Endothelial cell of umbilical vein (primary cell): Measurements from ENCODE around the gene FHIT. TPM values are rescaled to one million over a fixed set of nuclear protein-coding genes. Genes with fewer than 3 reads are reported as not detected.

Source experiments
- BruUV-seq: library from RNA; stranded (reverse); fragments of 400-500 nt; replicated peaks from 2 replicates; lab custom pipeline; 2021; lab: Mats Ljungman, UMichigan
- CTCF ChIA-PET: fragments of 300-600, 350-600 bp; sonication (Branson Sonifier 250); formaldehyde crosslinking; loops from one replicate; lab custom pipeline; 2021; ENCODE audit warnings: antibody characterized with exemption, inconsistent platforms; lab: Charles Lee
- POLR2A ChIA-PET: fragments of 300-600, 350-600 bp; sonication (Branson Sonifier 250); formaldehyde crosslinking; loops from one replicate; lab custom pipeline; 2021; ENCODE audit warnings: antibody characterized with exemption, inconsistent platforms; lab: Charles Lee
- DNase-seq: peaks from one replicate; pipeline ENCODE4 v3.0.0-alpha.2; 2011; ENCODE audit warnings: low read depth, low spot score
- FAIRE-seq: peaks from 2 replicates; lab custom pipeline; 2011; peaks lifted over from hg19 to GRCh38; lab: Jason Lieb, UNC
- H2AFZ ChIP-seq: 2 replicates; pipeline ENCODE4 v1.6.0; 2012; ENCODE audit warnings: low read depth, low read length, control low read depth, inconsistent platforms
- H3K27ac ChIP-seq: 2 replicates; pipeline ENCODE4 v1.5.1; 2011; ENCODE audit warnings: low read depth, mild to moderate bottlenecking, control low read depth, low read length, moderate library complexity; ENCODE audit not compliant: insufficient read depth
- H3K27me3 ChIP-seq, 2 experiments: 2 replicates each; pipeline versions ENCODE4 v1.6.0 to v1.6.1; 2011; ENCODE audit warnings: low read length in 2 of 2, mixed read lengths in 1 of 2; ENCODE audit not compliant: control insufficient read depth in 2 of 2, insufficient read depth in 2 of 2
- H3K36me3 ChIP-seq, 2 experiments: 2 replicates in 1 of 2; 3 replicates in 1 of 2; pipeline ENCODE4 v1.5.1; 2011; ENCODE audit warnings: low read length in 2 of 2, mild to moderate bottlenecking in 1 of 2, moderate library complexity in 1 of 2; ENCODE audit not compliant: control insufficient read depth in 2 of 2, insufficient read depth in 2 of 2; ENCODE audit errors: extremely low read depth in 1 of 2
- H3K4me1 ChIP-seq: 3 replicates; pipeline ENCODE4 v1.5.1; 2011; ENCODE audit warnings: mild to moderate bottlenecking, low read length; ENCODE audit not compliant: control insufficient read depth, insufficient read depth; ENCODE audit errors: extremely low read depth
- H3K4me2 ChIP-seq: 2 replicates; pipeline ENCODE4 v1.6.1; 2011; ENCODE audit warnings: low read length, control low read depth, mixed read lengths; ENCODE audit not compliant: insufficient read depth
- H3K4me3 ChIP-seq, 3 experiments: fragments of 200-600 bp in 1 of 3; sonication (generic), shearing (Covaris generic) in 1 of 3; replicated peaks in 1 of 3; 2 replicates each; pipeline ENCODE4 v1.5.1; 2011 to 2016; ENCODE audit warnings: control low read depth in 3 of 3, low read length in 3 of 3, mild to moderate bottlenecking in 2 of 3, inconsistent platforms in 1 of 3, low read depth in 1 of 3, moderate library complexity in 1 of 3; ENCODE audit not compliant: insufficient read depth in 1 of 3
- H3K79me2 ChIP-seq: 2 replicates; pipeline ENCODE4 v1.6.0; 2012; ENCODE audit warnings: low read length, inconsistent platforms; ENCODE audit not compliant: control insufficient read depth, insufficient read depth
- H3K9ac ChIP-seq: replicated peaks from 2 replicates; pipeline ENCODE3; 2011; ENCODE audit warnings: low read length, control low read depth; ENCODE audit not compliant: insufficient read depth; ENCODE audit errors: extremely low read depth
- H3K9me1 ChIP-seq: replicated peaks from 3 replicates; pipeline ENCODE4 v1.6.0; 2011; ENCODE audit warnings: mild to moderate bottlenecking, low read length; ENCODE audit not compliant: control insufficient read depth, insufficient read depth; ENCODE audit errors: extremely low read depth
- H3K9me3 ChIP-seq: replicated peaks from 2 replicates; pipeline ENCODE4 v1.5.1; 2012; ENCODE audit warnings: low read length, inconsistent platforms; ENCODE audit not compliant: control insufficient read depth, insufficient read depth
- H4K20me1 ChIP-seq: replicated peaks from 2 replicates; pipeline ENCODE3; 2011; ENCODE audit warnings: mild to moderate bottlenecking, low read length; ENCODE audit not compliant: control insufficient read depth, insufficient read depth; ENCODE audit errors: extremely low read depth
- EZH2 ChIP-seq: IDR thresholded peaks from 2 replicates; pipeline ENCODE4 v1.6.1; 2012; ENCODE audit warnings: borderline replicate concordance, low read depth, mild to moderate bottlenecking, moderate library complexity, low read length, inconsistent platforms; ENCODE audit not compliant: severe bottlenecking
- FOS ChIP-seq: IDR thresholded peaks from 2 replicates; pipeline ENCODE4 v1.6.1; 2011; ENCODE audit warnings: mild to moderate bottlenecking, low read length, moderate library complexity, borderline replicate concordance; ENCODE audit not compliant: insufficient read depth
- GATA2 ChIP-seq: IDR thresholded peaks from 2 replicates; pipeline ENCODE4 v1.7.0; 2011; ENCODE audit warnings: low read depth, mild to moderate bottlenecking, moderate library complexity, mixed read lengths, low read length; ENCODE audit not compliant: insufficient read length, insufficient read depth
- JUN ChIP-seq: IDR thresholded peaks from 2 replicates; pipeline ENCODE4 v1.6.1; 2011; ENCODE audit warnings: borderline replicate concordance, low read depth; ENCODE audit not compliant: insufficient read length, insufficient read depth
- MYC ChIP-seq: IDR thresholded peaks from one replicate; pipeline ENCODE4 v1.6.1; 2011; ENCODE audit warnings: mild to moderate bottlenecking, low read depth, low read length
- POLR2A ChIP-seq: IDR thresholded peaks from 2 replicates; pipeline ENCODE4 v1.6.1; 2012; ENCODE audit warnings: low read depth, mild to moderate bottlenecking, control low read depth, low read length
- POLR2AphosphoS5 ChIP-seq: IDR thresholded peaks from 2 replicates; pipeline ENCODE4 v1.6.1; 2012; ENCODE audit warnings: low read depth, mild to moderate bottlenecking, control low read depth, low read length, moderate library complexity; ENCODE audit not compliant: insufficient read depth
- dilution Hi-C: fragments of 300-500 bp; cut with MboI; formaldehyde crosslinking; loops from one replicate; pipeline ENCODE4 v1.15.0; 2019; ENCODE audit warnings: low sequenced_read_pairs; ENCODE audit not compliant: extremely low pct_ligation_motif_present
- intact Hi-C: fragments of 100-400 bp; cut with micrococcal nuclease; formaldehyde crosslinking; loops from one replicate; pipeline ENCODE4 v1.10.0; 2022
- polyA plus RNA-seq, 4 experiments: library from polyadenylated mRNA; depleted of rRNA in 3 of 4; stranded (reverse) in 3 of 4; unstranded in 1 of 4; fragments of >200 nt; gene quantifications; 2 replicates each; pipeline versions ENCODE4 v1.2.1 to v1.2.3, GENCODE V29; 2011 to 2012; ENCODE audit warnings: missing spikeins in 1 of 4
- total RNA-seq: library from RNA; stranded (reverse); gene quantifications from 2 replicates; pipeline ENCODE4 v1.2.3, GENCODE V29; 2021
- TF ChIP-seq, protein P1 (sequence below): IDR thresholded peaks from 2 replicates; pipeline ENCODE4 v1.6.1; 2011; ENCODE audit not compliant: insufficient read depth, insufficient read length
- TF ChIP-seq, protein P2 (sequence below), 2 donors: IDR thresholded peaks; 1 replicate in 1 of 2; 2 replicates in 1 of 2; pipeline ENCODE4 v1.5.1; 2011; ENCODE audit warnings: low read length in 2 of 2, mild to moderate bottlenecking in 2 of 2, moderate library complexity in 2 of 2, control low read depth in 1 of 2, inconsistent platforms in 1 of 2, low read depth in 1 of 2; ENCODE audit not compliant: insufficient read depth in 1 of 2; ENCODE audit errors: extremely low read depth in 1 of 2

Gene FHIT
- total and polyA plus RNA-seq, 2 donors (not counting 3 experiments of a cell fraction or from before 2014, with no cell fraction given), result 0.47 to 2.2 TPM

DNA sequence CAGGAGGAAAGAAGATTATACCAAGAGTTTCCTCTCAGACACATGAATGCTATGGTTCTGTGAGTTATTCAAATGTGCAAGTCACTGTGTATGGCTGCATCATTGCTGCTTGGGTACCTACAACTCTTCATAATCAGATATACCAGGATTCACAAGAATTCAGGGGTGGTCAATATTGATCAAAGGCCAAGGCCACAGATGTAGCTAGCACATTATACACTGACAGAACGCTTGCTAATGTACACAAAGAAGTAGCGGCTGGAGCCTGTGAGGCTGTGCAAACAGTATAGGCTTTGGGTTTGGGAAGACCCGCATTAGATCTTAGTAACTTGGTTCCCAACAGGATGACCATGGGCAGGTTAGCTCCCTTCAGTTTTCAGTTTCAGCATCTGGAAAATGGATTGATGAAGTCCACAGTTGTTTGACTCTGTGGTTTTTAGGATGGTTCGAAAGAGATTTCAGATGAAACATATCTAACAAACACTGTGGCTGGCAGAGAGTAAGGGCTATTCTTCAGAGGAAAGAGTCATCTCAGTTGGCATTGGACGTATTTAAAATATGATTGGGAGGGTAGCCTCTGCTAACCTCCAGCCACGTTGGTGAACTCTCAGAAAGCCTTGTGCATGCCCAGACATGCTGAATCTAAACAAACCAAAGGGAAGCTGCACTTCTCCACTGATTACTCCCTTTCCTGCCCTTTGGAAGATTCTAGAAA is 1452.7 kb downstream of the FHIT start:
- H3K9me1 ChIP-seq, result no peaks in the 10 kb centered on the region
- ChIA-PET POLR2A (no interaction called here), CTCF (no interaction called here)
- H3K79me2 ChIP-seq, result no peaks in the 10 kb centered on the region
- H3K9me3 ChIP-seq, result no peaks in the 10 kb centered on the region
- H3K27me3 ChIP-seq, result no peaks in the 10 kb centered on the region
- no peak for DNase-seq
- H4K20me1 ChIP-seq, result no peaks in the 10 kb centered on the region
- dilution Hi-C loops (no loop called here), intact Hi-C loops (no loop called here)
- FAIRE-seq, result no peak
- no peaks in the 10 kb centered on the region for H3K36me3 ChIP-seq
- TF ChIP-seq, protein P1, sequence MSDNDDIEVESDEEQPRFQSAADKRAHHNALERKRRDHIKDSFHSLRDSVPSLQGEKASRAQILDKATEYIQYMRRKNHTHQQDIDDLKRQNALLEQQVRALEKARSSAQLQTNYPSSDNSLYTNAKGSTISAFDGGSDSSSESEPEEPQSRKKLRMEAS, result no peak
- H3K4me1 ChIP-seq, result no peaks in the 10 kb centered on the region
- no peak overlapping the region for H2AFZ ChIP-seq
- H3K27ac ChIP-seq, result no peak overlapping the region
- no peak overlapping the region for H3K4me3 ChIP-seq
- no TSS peak for BruUV-seq
- H3K9ac ChIP-seq, result no peak overlapping the region
- H3K4me2 ChIP-seq, result no peak overlapping the region

DNA sequence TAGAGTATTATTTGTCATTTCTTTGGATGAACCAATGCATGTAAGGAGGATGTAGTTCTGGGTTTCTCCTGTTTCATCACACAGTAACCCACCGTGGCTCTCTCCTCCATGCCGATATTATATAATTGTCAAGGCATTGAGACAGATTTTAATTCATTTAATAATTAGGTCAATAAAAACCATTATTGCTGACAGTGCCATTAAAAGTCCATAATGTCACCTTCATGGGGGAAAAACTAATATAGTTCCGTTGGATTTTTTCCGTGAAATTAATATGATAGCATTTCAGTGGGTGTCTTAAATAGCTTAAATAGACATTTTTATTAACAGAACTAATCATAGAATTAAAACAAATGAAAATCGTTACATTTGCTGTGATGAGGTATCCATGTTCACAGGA is 1453.7 kb downstream of the FHIT start:
- DNase-seq (no peak), FAIRE-seq (no peak)
- CTCF ChIA-PET, result no interaction called here
- Histone ChIP-seq H4K20me1 (no peaks in the 10 kb centered on the region), H3K79me2 (no peaks in the 10 kb centered on the region), H3K4me1 (no peaks in the 10 kb centered on the region), H2AFZ (no peak overlapping the region), H3K4me2 (no peak overlapping the region), H3K9me3 (no peaks in the 10 kb centered on the region), H3K27me3 (no peaks in the 10 kb centered on the region), H3K36me3 (no peaks in the 10 kb centered on the region), H3K9me1 (no peaks in the 10 kb centered on the region), H3K9ac (no peak overlapping the region), H3K27ac (no peak overlapping the region), H3K4me3 (no peak overlapping the region)
- dilution Hi-C loops, result no loop called here
- POLR2A ChIA-PET, result no interaction called here
- TF ChIP-seq POLR2A (no peak), MYC (no peak), JUN (no peak), EZH2 (no peak), FOS (no peak), GATA2 (no peak), POLR2AphosphoS5 (no peak)
- TF ChIP-seq, protein P2, sequence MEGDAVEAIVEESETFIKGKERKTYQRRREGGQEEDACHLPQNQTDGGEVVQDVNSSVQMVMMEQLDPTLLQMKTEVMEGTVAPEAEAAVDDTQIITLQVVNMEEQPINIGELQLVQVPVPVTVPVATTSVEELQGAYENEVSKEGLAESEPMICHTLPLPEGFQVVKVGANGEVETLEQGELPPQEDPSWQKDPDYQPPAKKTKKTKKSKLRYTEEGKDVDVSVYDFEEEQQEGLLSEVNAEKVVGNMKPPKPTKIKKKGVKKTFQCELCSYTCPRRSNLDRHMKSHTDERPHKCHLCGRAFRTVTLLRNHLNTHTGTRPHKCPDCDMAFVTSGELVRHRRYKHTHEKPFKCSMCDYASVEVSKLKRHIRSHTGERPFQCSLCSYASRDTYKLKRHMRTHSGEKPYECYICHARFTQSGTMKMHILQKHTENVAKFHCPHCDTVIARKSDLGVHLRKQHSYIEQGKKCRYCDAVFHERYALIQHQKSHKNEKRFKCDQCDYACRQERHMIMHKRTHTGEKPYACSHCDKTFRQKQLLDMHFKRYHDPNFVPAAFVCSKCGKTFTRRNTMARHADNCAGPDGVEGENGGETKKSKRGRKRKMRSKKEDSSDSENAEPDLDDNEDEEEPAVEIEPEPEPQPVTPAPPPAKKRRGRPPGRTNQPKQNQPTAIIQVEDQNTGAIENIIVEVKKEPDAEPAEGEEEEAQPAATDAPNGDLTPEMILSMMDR (IDR thresholded peaks at IDR 0.05; ENCODE audit: extremely low read depth in 1 of 2, insufficient read depth in 1 of 2, low read depth in 1 of 2, low read length in 2 of 2), result no peak
- TF ChIP-seq, protein P1, result no peak
- intact Hi-C loops, result no loop called here
- no TSS peak for BruUV-seq
